Activated T-cell treated with anti-CD3 and anti-CD28 coated beads for 48 hours (primary cell): ENCODE data around the gene PBX4.

Experiments
- DNase-seq: peaks from one replicate; pipeline ENCODE4 v3.0.0-alpha.2; 2020; ENCODE audit warnings: low read depth

PBX4 gene

DNA sequence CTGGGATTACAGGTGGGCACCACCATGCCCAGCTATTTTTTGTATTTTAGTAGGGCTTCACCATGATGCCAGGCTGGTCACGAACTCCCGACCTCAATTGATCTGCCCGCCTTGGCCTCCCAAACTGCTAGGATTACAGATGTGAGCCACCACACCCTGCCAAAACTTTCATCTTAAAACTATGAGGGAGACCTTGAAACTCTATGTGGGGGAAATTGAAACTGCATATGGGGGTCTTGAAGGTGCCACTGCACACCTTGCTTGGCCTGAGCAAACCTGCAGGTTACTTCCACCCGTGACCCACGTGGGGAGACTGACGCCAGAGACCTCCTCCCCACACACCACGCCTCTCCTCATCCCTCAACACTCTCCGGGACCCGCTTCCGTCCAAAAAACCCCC is 64.8 kb downstream of the PBX4 start:
- no peak for DNase-seq

- no peak for DNase-seq
Observed at GRCh38 chr19:19552798-19553197, 65.7 kb downstream of the PBX4 start.

GRCh38 chr19:19551853-19552192 is 66.7 kb downstream of the PBX4 start:
- no peak for DNase-seq

GRCh38 chr19:19550972-19551852 is 67.3 kb downstream of the PBX4 start:
- DNase-seq = no peak

DNA sequence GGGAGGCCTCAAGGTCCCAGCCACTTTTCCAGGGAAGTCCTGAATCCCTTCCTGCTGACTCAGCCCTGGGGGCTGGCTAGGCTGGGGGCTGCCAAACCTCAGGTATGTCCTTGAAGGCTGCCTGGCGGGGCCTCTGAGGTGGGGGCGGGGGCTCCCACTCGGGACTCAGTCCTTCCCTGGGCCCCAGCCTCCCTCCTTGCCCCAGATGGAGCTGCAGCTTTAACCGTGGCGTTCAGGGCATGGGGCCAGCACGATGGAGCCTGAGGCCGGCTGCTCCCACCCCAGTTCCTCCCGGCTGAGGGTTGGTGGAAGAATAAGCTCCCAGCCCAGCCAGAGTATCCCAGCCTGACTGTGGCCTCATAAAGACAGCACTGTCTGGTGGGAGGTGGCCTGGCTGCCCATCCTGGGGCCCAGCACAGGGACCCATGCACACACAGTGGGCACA is 68.0 kb downstream of the PBX4 start:
- no peak for DNase-seq

DNA sequence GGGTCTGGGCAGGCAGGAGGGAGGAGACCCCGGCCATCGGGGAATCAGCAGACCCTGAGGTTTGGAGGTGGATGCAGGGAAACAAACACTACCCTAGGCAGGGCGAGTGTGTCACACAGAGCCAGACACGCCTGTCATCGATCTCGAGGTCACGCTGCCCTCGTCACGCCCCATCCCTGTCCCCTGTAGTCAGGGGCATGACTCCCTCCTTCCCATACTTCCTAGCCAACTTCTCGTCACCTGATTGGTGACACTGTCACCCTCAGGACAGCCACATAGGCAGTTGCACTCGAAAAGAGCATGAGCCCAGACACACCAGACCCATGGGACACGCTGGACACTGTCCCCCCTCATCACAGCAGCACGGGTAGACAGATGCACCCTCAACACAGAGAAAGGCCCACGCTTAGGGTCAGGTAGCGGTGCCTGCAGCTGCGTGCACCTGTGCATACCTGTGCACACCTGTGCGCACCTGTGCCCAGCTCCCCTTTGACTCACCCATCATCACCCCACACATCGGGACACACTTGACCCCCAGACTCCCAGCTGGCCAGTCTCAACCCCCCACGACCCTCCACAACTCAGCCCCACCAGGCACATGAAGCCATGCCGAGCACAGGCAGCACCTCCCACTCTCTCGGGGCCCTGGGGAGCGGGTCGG is 68.6 kb downstream of the PBX4 start:
- DNase-seq = no peak

GRCh38 chr19:19548915-19549759 is 69.3 kb downstream of the PBX4 start:
- DNase-seq = no peak

GRCh38 chr19:19547674-19548336 is 70.7 kb downstream of the PBX4 start:
- no peak for DNase-seq

- no peak for DNase-seq
Observed at GRCh38 chr19:19546751-19547162, 71.7 kb downstream of the PBX4 start.

- DNase-seq = no peak
Observed at GRCh38 chr19:19545707-19546106, 72.8 kb downstream of the PBX4 start.

DNA sequence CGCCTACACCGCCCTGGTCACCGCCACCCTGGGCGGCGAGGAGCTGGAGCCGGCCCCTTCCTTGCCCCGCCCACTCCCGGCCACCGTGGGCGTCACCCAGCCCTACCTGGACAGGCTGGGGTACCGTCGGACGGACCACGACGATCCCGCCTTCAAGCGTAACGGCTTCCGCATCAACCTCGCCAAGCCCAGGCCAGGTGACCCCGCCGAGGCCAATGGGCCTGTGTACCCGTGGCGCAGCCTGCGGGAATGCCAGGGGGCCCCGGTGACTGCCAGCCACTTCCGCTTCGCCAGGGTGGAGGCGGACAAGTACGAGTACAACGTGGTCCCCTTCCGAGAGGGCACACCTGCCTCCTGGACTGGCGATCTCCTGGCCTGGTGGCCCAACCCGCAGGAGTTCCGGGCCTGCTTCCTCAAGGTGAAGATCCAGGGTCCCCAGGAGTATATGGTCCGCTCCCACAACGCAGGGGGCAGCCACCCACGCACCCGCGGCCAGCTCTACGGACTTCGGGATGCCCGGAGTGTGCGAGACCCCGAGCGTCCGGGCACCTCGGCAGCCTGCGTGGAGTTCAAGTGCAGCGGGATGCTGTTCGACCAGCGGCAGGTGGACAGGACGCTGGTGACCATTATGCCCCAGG is 73.4 kb downstream of the PBX4 start:
- DNase-seq = no peak

- no peak for DNase-seq
Observed at GRCh38 chr19:19544257-19544953, 74.1 kb downstream of the PBX4 start.

GRCh38 chr19:19543640-19544039 is 74.8 kb downstream of the PBX4 start:
- DNase-seq = no peak

- DNase-seq = no peak
Observed at GRCh38 chr19:19543101-19543500, 75.4 kb downstream of the PBX4 start.

DNA sequence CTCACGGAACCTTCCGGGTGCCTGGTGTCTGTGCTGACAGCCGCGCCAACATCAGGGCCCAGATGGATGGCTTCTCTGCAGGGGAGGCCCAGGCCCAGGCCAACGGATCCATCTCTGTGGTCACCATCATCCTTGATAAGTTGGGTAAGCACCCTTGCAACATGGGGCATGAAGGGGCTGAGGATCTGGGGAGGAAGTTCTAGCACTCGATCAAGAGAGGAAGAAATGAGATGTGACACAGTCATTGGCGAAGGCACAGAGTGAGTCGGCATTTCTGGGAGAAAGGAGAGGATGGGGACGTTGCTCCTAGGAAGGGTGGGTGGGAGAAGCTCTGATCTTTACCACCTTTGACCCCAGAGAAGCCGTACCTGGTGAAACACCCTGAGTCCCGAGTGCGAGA is 76.0 kb downstream of the PBX4 start:
- no peak for DNase-seq

DNA sequence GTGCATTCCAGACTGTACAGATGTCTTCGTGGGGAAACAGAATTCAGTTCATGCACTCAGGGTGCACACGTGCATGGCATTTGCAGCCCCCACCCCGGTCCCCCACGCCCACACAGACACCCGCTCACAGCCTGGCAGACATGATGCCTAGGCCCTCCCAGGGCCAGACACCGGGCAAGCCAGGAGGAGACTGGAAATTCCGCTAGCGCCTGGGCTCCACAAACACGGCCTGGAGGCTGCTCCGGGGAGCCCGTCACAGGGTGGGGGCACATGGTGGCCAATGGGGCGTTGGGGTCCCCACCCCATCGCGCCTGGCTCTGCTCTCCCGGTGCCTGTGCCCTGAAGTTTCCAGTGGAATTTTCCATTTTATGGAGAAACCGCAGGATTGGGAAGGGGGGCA is 76.9 kb downstream of the PBX4 start:
- no peak for DNase-seq

GRCh38 chr19:19540715-19541515 is 77.6 kb downstream of the PBX4 start:
- peak; percentile 82 for DNase-seq

GRCh38 chr19:19540064-19540714 is 78.3 kb downstream of the PBX4 start:
- DNase-seq = peak; percentile 77

DNA sequence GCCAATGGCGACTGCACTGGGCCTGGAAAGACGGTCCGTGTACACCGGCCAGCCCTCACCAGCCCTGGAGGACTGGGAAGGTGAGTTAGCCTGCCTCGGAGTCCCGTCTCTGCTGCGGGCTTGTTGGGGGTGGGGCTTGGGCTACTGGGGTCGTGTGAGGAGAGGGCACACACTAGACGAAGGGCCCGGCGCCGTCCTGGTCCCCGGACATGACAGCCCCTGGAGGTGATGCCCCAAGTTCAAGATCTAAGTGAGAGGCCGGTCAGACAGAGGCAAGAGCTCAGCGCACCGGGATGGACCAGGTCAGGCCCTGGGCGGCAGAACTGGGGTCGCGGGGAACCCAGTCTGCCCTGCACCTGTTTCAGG is 78.8 kb downstream of the PBX4 start:
- no peak for DNase-seq

DNA sequence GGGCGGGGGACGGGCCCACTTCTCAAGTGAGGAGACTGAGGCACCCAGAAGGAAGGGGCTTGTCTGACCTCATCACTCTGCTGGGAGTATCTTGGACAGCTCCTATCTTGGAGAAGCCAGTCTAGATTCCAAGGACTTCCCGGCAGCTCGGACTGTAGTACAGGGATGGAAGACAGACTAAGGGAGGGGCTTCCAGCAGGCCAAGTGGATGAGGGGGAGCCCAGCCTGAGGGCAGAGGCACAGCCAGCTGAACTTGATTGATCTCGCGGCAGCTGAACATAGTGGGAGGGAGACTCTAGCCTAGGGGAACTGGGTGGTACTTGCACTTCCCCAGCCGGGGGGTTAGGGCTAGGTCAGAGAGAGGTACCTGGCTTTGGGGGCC is 79.7 kb downstream of the PBX4 start:
- DNase-seq = no peak
